ENCODE results near the gene YKT6.

The YKT6 gene

DNA sequence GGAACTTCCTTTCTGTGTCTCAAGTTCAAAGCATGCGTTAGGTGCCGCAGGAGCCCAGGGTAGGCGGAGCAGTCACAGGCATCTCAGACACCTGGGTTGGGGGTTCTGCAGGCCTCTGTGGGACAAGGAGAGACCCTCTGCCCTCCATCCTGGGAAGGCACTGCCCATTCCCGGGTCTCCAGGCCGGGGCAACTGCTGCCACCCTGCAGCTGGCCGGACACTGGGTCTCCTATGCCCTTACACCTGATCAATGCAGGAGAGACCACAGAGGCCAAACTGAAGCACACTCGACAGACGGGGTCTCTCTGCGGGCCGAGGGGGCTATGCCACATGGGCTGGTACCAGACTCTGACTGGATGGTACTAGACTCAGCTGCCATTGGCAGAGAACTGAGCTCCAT lies 36.9 kb downstream of the YKT6 start:
- no peak for DNase-seq

DNA sequence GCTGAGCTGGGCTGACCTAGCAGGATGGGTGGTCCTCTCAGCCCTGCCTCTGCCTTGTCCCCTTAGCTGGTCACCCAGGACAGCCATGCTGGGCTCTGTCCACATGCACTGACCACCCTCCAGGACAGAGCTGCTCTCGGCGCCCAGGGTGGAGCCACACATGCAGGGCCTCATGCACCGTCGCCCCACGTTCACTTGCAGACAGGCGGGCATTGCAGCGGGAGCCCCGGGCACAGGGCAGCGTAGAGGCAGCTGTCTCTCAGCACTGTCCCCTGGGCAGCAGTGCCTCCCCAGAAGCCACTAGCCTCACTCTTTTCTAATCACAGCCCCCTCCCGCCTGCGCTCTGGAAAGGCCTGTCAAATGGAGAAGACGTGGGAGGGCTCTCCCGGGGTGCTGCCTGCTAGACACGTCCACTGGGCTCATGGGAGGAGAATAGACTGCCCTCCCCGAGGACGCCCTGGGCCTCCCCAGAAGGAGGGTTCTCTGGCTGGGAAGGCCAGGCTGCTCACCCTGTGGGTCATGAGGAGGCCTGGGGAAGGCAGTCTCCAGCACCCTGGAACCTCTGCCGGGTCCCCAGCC lies 37.4 kb downstream of the YKT6 start:
- DNase-seq: no peak

DNA sequence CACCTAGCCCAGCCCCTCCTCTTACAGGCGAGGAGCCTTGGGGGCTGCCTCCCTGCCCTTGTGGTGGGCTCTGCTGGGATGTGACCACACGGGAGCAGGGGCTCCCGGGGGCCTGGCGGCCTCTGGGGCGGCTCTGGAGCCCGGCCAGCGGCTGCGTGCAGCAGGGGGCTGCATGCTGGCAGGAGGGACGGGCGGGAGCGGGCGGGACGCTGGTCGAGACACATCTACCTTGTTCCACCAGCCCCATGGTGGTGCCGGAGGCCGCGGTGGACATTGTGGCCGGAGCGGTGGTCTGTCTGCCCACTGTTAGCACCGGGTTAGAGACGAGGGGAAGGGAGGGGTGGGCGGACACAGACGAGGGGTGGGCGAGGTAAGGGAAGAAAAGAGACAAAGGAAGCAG lies 38.6 kb downstream of the YKT6 start:
- no peak for DNase-seq

DNA sequence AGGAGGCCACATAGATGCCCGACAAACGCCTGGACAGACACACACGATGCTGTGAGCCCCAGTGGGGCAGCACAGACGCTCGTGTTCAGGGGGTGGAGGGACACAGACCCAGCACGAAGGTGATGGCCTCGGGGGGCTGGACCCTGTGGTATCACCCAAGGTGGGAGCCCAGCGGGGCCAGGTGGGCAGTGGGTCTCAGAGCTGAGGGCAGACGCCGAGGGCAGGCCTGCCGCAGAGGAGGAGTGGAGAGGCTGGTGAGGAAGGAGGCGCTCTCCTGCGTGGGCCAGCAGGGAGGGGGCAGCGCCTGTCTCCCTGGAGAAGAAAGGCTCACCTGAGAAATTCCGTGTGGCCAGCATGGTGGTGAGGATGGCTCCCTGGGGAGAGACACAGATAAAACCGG lies 39.6 kb downstream of the YKT6 start:
- DNase-seq: no peak

DNA sequence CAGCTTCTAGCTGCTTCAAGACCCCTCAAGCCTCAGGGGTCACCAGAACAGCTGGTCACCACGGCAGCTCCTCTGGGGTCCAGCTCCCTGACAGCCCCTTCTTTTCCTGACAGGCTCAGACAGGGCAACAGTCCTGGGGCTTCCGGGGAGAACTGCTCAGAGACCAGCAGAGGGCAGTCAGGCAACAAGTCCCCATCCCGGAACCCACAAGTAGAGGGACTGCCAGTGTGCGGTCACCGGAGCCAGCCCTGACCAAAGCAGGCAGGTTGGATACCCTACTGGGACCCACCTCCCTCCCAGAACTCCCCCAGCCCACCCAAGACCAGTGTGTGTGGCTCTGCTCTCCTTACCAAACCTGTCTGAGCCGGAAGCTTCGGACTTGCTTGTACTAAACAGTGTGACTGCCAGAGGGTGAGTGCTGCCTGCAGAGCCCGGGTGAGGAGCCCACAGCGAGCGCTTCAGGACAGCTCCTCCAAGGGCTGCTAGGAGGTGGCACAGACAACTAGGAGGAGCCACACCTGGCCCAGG lies 40.3 kb downstream of the YKT6 start:
- peak; percentile 30 for DNase-seq

DNA sequence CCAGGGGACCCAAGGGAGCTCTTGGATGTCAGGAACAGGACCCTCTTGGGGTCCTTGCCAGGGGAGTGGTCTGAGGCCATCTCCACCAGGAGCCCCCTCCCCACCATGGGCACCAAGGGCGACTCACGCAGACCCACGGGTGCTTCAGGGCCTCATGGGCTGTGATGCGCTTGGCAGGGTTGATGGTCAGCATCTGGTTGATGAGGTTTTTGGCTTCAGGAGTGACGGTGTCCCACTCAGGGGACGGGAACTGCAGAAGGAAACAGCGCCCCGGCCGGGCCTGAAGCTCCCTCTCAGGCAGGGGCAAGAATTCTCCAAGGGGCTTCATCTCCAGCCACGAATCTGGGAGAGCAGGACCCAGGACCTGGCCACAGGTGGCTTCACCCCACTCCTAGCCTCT lies 41.3 kb downstream of the YKT6 start:
- DNase-seq: no peak

DNA sequence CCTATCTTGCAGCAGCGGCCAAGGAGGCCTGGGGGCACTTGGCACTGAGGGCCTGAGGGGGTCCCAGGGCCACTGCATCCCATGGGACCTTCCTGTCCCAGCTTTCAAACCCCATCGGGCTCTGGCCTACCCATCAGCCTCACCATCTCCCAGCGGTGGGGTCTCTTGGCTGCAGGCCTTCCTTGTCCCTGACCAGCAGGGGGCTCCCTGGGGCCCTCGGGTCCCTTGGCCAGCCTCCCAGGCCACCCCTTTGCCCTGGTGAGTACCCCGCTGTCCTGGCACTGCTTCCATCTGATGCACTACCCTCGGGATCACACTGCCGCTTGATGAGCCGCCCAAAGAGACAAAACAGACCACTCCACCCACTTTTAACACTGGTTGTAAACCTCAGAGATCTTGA lies 43.5 kb downstream of the YKT6 start:
- DNase-seq: no peak

DNA sequence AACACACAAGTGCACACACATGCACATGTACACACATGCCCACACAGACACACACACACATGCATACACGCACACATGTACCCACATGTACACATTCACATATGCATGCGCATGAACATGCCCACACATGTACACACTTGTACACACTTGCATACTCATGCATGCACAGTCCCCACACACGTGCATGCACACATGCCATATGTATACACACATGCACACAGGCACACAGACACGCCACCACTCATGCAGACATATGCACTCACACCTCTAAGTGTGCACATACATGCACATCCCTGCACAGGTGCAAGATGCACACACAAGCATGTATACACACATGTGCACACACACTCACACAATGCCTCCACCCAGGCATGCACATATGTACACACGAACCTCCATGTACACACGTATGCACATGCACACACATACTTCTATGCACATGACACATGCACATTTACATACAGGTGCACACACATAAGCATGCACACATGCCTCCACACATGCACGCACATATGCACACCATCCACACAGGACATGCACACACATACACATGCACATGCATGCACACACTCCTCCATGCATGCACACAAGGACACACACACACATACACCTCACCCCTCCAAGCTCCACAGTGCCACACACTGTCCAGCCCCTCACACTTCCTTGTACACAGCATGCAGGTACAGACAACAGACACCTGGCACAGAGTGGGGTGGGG lies 45.8 kb downstream of the YKT6 start:
- no peak for DNase-seq

DNA sequence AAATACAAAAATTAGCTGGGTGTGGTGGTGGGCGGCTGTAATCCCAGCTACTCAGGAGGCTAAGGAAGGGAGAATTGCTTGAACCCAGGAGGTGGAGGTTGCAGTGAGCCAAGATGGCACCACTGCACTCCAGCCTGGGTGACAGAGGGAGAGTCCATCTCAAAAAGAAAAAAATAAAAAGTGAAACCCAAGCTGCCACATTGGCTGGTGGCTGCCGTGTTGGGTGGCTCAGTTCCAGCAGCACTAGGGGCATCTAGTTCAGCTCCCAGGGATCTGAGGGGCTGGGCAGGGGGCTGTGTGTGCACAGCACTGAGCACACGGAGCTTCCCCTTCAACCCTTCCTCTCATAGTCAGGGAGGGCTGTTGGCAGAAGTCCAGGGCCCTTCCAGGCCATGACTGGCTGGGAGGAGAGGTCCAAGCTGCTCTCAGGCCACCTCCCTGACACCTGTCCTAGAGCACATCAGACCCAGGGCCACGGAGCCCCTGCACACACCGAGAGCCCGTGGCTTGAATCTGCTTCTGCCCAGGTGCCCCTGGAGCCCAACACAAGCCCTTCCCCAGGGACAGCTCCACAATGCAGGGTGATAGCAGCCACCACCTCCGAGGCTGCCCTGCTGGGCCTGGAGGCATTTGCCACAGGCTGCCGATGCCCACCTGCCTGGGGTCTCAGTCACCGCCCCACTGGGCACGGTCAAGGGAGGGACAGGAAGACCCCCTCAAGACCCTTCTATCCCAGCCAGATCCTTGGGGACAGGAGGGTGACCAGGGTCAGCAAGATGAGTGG lies 47.3 kb downstream of the YKT6 start:
- DNase-seq: no peak

DNA sequence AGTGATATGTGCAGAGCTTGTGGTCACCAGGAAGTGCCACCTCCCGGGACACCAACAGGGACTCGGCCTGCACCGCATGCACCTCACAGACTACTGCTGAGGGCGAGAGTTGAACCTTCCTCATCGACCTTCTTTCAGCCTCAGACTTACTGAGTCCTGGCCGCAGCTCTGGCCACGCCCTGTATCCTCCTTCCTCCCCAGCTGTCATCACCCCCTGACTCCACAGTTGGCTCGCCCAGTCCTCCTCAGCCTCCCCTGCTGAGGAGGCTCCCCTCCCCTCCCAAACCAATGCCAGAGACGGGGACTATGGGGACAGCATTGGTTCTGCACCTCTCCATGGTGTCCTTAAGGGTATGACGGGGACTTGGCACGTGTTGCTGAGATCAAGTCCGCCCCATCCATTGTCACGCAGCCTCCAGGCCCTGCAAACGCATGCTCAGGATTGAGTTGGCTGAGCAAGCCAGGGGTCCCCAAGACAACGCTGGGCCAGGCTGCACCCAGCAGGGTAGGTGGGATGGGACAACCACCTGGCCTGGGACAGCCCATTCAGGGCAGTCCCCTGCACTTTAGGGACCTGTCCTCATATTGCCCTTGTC lies 49.0 kb downstream of the YKT6 start:
- DNase-seq: no peak

DNA sequence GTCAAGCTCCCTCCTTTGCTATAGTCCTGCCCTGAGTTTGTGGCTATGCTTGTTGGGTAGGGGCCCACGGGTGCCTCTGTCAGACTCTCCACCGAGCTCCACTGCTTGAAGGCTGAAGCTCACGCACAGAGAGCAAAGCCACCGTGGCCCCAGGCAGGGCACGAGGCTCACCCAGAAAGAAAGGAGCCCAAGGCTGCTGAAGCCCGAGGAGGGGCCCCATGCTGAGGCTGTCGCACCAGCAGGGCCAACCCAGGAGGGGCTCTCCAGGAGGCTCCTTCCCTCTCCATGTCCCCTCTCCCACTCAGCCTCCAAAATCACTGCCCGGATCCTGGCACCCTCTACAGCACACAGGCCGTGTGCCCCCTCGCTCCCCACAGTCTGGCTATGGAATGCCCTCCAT lies 50.5 kb downstream of the YKT6 start:
- no peak for DNase-seq

DNA sequence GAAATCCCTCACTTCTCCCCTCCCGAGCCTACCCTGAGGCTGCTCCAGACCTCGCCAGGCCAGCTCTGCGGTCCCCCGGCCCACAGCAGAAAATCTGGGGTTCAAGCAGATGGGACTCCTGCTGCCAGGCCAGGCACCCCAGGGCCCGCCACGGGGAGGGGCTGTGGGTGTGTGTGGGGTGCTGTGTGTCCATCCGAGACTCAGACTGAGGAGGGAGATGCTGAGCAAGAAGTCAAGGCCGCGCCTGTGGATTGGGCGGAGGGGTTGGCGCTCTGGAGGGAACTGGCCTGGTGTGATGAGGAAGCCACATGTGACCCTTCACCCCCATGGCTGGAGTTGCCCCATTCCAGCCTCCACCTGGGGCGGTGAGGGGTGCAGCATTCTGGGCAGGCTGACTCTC lies 51.1 kb downstream of the YKT6 start:
- DNase-seq: no peak

DNA sequence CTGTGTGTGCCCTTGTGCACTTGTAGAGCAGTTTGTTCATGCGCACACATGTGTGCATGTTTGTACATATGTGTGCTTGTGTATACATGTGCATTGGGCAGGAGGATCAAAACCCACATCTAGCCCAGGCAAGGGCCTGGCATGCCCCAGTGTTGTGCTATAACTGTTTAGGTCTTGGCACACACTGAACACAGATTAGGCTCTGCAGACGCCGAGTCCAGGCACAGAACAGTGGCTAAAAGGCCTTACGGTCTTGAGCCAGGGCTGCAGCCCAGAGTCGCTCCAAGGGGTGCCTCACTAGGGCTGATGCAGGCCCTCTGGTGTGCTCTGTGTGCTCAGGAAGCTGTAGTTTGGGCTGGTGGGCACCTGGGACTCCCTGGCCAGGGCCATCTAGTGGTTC lies 55.7 kb downstream of the YKT6 start:
- DNase-seq: no peak

DNA sequence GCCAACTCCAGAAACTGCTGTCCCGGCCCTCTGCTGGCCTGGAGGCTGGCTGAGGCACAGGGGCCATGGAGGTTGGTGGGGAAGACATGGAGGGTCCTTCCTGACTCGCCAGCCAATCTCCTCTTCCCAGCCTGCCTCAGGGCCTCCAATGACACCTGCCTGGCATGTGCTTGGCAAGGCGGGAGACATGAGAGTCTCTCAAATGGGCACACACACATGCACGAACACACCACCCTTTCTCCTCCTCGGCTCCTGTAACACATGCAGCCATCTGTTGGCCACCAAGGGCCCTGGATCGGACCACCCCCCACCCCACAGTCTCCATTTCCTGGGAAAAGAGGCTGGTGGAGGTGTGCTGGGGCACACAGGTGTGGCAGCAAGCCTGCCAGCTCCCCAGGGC lies 56.4 kb downstream of the YKT6 start:
- no peak for DNase-seq

DNA sequence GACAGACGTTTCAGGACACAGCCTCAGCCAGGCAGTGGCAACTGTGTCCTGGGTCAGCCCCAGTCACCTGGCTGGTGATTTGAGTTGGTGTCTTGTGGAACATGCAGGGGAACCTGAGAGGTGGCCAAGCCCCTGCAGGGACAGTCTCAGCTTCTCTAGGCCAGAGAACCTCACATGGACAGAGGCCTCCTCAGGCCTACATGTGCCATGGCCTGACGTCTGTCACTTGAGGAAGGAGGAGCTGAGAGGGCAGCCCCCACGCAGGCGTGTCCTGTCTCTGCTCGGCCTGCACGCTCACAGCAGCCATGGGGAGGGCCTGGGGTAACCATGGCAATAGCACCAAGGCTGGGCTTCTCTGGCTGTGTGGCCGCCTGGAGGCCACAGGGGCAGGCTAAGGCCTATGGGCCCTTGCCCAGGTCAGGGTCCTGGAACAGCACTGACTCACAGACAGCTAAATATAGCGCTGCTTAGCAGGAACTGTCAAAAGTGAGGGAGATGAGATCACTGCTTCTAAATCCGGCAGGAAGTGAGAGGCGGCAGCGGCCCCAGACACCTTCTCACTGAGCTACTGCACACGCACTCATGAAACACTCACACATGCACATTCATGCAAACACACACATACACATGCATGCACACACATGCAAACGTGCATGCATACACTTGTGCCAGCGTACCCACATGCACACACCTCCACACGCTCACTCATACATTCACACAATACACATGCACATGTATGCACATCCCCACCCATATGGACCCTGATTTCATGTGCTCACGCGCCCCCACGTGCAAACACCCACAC lies 57.0 kb downstream of the YKT6 start:
- no peak for DNase-seq

DNA sequence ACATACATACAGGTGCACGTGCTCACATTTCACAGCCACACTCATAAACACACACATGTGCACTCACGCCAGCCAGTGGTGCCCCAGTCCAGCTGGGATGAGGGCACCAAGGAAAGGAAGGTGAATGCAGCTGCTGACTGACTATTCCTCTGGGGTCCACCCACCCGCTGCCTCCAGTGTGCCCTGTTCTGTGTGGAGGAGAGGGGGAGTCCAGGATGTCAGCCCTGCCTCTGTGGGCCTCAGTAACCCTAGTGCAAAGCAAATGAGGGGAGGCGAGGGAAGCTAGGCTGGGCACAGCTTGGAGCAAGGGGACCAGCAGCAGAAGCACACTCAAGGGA lies 57.6 kb downstream of the YKT6 start:
- no peak for DNase-seq

DNA sequence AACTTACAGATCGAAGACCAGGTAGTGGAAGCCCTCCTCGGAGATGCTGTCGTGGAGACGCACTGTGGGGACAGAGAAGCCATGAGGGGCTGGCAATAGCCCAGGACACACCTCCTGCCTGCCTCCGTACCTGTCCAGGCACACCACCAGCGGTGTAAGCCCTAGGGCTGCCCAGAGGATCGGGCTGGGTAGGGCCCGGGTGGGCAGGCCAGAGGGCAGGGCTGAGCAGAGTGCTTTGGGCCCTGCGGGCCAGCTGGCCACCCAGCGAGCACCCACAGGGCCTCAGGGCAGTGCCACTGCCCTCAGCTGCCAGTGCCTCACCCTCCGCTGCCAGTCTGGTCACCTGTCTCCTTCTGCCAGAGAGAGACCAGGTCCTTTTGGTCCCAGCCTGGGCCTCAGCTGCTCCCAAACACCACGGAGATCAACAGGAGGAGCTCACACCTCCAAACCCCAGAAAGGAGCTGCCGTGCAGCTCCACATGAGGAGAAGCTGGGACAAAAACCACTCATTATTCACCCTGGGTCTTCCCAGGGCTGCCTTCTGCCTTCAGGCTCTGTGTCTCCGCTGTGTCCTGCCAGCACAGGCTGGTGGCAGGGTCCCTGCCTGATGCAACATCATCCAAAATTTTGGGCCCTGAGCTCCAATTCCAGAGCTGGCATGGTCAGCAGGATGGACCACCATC lies 58.2 kb downstream of the YKT6 start:
- no peak for DNase-seq

DNA sequence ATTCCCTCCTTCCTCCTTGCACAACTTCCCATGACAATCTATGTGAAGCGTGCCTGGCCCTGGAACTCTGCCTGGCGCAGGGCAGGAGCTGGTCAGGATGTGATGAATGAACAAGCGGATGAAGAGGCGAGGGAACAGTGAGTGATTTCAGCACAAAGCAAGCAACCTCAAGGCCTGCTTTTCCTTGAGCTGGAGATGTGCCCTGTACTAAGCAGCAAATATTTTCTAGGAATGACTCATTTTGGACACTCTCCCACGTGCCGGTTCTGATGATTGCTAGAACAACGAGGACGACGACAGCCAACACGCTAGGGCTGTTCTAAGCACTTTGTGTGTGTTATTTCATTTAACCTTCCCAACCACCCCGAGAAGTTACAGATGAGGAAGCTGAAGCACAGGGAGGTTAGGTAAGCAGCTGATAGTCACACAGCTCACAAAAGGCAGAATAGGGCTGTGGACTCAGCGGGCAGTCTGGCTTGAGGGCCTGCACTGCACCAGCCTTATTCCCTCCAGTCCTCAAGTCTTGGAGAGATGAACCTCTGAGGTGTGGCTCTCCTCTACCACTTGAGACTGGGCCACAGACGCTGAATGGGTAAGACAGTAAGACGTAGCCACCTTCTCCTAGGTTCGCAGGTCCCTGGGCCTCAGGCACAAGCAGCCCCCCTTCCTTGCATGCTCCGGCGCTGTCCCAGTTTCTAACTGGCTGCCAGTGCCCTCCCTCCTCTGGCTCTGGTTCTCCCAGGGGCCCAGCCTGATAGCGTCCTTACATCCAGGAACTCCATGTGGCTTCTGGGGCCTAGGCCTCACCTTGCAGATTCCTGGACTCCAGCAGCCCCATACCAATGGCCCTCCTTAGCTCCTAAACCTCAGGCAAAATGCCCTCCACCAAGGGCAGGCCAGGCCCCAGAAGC lies 59.0 kb downstream of the YKT6 start:
- no peak for DNase-seq

DNA sequence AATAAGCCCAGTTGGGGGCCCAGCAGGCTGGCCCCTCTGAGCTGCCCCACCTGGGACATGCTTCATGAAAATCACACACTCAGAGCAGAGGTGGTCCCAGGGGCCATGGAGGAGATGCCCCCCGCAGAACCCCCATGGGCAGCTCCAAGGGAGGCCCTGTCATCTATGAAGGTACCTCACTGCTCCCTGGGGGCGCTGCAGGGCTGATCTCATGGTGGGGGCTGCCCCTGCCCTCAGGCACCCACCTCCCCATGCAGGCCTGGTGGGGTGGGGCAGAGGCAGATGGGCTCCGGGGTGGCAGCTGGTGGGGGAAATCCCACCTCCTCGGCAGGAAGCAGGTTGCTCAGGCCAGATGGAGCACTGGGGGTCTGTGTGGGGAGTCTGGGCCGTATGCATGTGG lies 60.5 kb downstream of the YKT6 start:
- no peak for DNase-seq

DNA sequence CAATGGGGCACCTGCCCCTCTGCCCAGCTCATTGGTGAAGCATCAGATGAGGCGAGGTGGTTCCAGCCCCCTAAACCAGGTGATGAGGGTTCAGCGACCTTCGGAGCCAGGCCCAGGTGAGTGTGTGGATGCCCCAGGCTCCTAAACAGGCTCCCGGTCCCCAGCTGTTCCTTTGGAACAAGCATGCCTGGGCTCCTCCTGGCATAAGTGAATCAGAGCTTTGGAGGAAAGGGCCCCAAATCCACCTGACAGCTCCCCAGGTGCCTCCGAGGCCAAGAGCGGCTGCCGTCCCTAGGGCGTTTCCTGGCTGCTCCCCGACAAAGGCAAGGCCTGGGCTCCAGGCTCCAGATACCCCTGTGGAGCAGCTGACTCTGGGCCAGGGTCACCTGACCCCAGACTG lies 61.3 kb downstream of the YKT6 start:
- no peak for DNase-seq

Data from NCI-H1048 (cell line).